HG02678 (cell line): ENCODE measurements around the gene CACNA2D1.

Experiments
- ATAC-seq: cut with Tn5 transposase; IDR thresholded peaks from one replicate; pipeline ENCODE4 v1.9.1; 2021; ENCODE audit warnings: mild to moderate bottlenecking, moderate library complexity; ENCODE audit not compliant: unreplicated experiment

Gene CACNA2D1

DNA sequence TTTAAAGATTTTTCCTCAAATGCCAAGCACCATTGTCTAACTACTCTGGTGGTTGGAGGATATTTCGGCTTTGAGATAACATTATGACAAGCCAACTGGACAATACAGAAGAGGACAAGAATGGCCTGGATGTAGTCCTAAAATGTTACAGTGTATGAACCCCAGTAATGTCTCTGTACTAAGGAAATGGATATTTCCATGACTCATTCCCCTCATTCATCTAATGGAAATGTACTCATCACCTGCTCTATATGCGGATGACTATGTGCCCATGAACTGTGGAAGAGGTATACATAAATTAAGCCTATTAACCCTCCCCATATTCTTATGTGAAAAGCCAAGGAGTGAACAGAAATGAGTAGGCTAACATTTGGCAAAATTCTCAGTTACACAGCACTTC lies 207.9 kb downstream of the CACNA2D1 start:
- ATAC-seq: no peak

DNA sequence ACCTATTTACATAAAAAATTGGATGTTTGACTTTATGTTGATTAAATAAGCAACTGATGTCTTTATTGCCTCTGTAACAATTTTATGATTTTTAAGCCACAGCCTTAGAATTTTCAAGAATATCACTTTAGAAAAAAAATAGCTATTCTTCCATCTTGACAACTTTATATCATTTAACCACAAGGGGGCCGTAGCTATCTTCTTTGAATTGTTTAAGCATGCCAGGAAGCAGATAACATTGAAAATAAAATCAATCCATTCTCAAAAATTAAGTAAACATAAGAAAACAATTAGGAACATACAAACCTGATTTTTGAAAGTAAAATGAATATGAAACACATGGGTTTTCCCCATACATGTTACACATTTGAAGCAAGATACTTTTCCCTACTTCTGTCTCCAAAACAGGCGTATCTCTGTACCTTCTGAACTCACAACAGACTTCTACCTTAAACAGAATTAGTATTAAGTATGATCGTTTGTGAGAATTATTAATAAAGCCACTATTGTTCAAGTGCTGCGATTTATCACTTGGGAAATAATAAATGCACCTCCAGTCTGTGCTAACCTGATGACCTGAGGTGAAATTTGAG lies 209.0 kb downstream of the CACNA2D1 start:
- no peak for ATAC-seq

DNA sequence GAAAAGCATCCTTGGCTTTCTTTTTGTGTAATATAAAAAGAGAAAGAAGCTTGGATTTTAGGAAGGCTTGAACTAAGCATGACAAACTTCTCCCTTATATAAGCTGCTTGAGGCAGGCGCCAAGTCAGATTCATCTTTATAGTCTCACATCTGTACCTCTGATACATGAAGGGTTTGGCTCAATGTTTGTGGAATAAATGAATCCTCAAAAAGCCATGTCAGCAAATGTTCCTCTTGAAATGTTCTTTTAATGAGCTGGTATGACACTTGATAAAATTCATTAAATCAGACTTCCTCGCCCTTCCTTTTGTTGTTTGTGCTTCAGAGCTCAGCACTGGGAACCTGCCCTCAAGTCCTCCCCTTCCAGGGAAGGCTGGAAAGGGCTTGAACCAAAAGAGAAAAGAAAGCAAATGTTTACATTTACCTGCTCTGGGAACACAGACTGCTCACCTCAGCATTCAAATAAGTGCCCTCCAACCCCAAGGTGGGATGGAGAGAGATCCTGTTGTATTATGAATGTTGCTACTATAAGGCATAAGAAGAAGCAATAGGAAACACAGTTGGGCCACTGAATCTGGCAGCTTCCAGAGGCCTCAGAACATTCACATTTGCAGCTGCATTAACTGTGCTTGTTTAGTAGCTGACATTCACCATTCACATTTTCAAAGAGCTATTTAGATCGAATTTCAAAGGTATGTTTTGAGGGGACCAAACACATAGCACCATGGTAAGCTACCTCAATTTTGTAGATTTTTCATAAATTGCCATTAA lies 212.6 kb downstream of the CACNA2D1 start:
- no peak for ATAC-seq

- no peak for ATAC-seq
Observed at GRCh38 chr7:82229164-82229563, 214.4 kb downstream of the CACNA2D1 start.

- no peak for ATAC-seq
Observed at GRCh38 chr7:82226191-82226590, 217.4 kb downstream of the CACNA2D1 start.

- ATAC-seq: no peak
Observed at GRCh38 chr7:82224529-82224928, 219.0 kb downstream of the CACNA2D1 start.

GRCh38 chr7:82223580-82223979 lies 220.0 kb downstream of the CACNA2D1 start:
- no peak for ATAC-seq

DNA sequence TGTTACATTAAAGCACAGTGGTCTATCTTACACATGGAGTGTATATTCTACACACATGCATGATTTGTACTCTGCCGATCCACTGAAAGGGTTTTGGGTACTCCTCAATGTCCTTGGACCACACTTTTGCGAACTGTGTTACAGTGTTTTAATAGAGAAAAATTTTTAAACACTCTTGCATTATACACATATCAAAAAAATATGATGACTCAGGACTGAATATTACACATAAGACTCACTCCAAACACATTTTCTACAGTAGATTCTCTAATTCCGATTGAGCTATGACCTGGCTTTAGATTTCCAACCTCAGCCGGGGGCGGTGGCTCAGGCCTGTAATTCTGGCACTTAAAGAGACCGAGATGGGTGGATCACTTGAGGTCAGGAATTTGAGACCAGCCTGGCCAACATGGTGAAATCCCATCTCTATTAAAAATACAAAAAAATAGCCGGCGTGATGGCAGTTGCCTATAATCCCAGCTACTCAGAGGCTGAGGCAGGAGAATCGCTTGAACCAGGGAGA lies 222.4 kb downstream of the CACNA2D1 start:
- ATAC-seq: no peak

DNA sequence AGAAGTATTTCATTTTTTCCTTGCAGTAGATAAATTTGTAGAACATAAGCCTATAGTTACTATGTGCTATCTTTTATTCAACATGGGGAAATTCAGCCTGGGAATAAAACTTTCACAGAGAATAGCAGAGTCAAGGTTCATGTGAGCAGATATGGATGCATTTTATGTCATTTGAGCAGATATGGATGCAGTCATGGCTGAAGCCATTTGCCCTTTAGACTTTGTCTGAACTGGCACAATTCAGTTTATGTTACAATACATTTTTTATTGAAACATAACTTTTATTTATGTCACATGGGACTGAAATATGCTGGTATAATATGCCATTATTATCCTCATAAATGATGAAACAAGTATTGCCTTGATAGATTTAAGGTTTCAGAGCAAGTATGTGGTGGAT lies 231.1 kb downstream of the CACNA2D1 start:
- ATAC-seq: no peak

GRCh38 chr7:82211333-82211732 lies 232.2 kb downstream of the CACNA2D1 start:
- ATAC-seq: no peak

DNA sequence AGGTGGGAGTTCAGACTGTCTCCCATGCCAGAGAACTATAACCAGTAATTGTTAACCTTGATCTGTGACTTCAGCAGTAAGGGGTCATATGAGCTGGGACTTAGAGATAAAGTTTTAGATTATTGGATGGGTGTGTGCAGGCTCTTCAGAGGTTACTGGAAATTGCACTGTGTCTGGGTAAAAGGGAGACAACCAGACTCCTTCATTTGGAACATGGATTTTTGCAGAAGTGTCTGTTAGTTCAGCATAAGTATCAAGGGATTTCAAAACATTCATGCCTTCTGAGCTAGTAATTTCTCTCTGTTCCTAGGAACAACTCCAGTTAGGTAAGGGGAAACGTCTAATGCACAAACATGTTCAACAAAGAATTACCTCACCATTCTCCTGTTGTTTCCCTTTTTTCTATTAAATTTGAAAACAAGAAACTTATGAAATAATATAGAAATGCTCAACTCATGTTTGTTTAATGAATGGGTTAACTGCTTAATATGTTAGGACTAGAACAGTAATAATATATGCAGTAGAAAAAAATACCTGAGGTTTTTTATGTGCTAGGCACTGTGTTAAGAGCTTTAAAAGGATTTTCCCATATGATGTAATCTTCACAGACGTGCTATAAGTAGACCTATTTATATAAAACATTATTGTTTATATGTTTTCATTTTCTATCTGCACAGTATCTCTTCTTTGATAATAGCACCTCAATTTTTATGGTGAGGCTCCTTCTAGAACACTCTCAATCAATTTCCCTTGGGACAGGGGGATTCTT lies 233.0 kb downstream of the CACNA2D1 start:
- no peak for ATAC-seq

DNA sequence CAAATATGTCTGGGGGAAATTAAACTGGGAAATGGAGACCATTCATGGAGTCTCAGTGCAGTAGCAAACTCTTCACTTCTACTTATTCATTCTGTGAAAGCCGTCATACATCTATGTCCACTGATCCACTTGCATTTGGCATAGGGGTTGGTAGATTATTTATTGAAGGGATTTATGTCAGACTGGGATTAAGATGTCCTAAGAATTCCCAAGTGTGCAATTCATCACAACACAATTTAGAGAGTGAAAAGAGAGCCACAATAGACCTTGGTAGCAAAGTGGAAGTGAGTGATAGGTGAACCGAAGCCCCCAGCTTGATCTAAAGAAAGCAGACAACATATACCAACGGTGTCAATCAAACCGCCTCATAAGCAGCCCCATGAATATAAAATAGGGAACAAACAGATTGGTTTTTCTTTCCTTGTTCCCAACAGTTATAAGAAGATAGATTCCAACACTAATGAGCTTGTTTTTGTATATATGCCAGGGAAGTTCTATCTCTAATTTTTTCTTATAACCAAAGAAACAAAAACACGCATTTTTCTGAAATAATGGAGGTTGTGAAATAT lies 234.3 kb downstream of the CACNA2D1 start:
- no peak for ATAC-seq

- ATAC-seq: no peak
Observed at GRCh38 chr7:82204694-82205093, 238.9 kb downstream of the CACNA2D1 start.

- no peak for ATAC-seq
Observed at GRCh38 chr7:82202965-82203364, 240.6 kb downstream of the CACNA2D1 start.

DNA sequence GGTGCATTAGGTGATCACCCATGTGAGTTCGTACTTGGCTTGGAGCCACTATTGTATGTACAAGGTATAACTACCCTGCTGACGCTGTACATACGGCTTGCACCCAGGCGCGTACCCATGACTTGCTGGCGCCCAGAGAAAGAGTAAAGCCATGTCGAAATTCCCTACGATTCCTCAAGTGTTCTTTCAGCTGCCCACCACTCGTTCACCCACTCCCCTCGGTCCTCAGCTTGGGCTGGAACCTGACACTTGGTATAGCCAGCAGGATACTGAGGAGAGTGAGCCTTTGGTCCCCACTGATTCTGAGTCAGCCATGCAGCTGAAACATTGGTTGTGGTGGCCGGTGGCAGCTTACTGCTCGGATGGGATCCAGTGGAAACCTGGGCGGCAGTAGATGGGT lies 241.5 kb downstream of the CACNA2D1 start:
- no peak for ATAC-seq

DNA sequence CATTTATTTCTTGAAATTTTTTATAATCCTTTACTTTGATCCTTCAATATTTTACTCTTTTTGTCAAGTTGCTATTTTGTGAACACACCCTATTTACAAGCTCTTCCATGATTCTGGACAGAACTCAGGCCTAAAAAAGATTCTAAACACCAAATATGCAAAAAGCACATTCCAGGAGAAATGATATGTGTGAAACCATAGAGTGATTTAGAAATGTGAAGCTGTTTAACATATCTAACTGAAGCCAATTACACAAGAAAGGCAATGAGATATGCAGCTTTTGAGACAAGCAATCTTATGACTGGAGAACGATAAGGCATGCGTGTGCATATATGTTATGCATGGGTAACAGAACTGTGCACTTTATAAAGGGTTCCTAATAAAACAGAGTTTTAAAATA lies 243.0 kb downstream of the CACNA2D1 start:
- ATAC-seq: no peak

GRCh38 chr7:82194016-82194643 lies 249.4 kb downstream of the CACNA2D1 start:
- ATAC-seq: no peak

DNA sequence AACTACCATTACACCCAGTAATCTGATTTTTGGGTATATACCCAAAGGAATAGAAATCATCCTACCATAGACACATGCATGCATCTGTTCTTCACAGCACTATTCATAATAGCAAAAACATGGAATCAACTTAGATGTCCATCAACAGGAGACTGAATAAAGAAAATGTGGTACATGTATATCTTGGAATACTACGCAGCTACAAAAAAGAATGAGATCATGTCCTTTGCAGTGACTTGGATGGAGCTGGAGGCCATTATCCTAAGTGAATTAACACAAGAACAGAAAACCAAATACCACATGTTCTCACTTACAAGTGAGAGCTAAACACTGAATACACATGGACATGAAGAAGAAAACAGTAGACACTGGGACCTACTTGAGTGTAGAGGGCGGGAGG lies 254.9 kb downstream of the CACNA2D1 start:
- ATAC-seq: no peak

DNA sequence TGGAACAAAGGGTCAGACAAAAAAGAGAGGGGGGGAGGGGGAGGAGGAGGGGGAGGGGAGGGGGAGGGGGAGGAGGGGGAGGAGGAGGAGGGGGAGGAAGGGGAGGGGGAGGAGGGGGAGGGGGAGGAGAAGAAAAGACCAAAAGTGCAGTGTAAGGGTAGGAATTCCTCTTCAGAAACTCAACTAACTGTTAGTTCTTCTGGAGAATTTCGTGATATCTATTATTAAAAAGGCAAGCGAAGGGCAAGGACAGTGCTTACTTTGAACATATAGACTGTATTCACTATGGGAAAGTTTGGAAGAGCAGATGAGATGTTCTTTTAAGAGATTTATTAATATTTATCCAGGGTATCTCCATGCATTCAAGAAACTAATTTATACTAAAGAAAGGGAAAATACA lies 258.1 kb downstream of the CACNA2D1 start:
- ATAC-seq: no peak

GRCh38 chr7:82183634-82184033 lies 259.9 kb downstream of the CACNA2D1 start:
- no peak for ATAC-seq

- no peak for ATAC-seq
Observed at GRCh38 chr7:82179311-82179710, 264.3 kb downstream of the CACNA2D1 start.
